Measurements from ENCODE around the gene TMEM190.

The TMEM190 gene

DNA sequence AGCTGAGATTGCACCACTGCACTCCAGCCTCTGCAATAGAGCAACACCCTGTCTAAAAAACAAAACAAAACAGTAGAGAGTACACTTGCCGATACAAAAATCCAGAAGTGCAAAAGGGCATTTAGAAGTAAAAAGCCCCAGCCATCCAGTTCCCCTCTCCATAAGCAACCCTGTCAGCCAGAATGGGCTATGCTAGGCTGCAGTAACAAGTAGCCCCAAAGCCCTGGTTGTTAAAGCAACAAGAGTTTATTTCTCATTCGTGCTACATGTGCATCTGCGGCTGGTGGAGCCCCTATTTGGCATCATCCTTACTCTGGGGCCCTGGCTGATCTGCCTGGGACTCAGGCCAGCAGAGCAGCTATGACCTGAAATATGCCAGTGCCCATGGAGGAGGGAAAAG, 47.9 kb downstream of the TMEM190 start:
- DNase-seq: no peak

DNA sequence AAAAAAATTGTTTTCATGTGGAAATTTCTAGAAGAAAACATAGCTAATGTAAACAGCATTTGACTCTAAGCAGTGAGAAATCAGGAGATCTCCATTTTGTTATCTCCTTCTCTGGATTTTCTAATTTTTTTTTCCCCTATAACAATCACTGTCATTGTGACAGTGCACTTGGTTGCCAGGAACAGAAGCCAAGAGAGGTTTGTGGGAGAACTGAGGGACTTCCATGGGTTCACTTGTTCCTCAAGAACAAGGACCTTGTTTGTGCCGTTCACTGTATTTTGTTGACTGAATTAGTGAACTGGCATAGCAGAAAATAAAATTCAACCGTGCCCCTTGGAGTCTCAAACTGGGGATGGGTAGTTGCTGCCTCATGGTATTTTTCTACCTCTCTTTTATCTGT, 49.4 kb downstream of the TMEM190 start:
- no peak for DNase-seq
